ENCODE results near the gene GRIN2A.

Gene GRIN2A

DNA sequence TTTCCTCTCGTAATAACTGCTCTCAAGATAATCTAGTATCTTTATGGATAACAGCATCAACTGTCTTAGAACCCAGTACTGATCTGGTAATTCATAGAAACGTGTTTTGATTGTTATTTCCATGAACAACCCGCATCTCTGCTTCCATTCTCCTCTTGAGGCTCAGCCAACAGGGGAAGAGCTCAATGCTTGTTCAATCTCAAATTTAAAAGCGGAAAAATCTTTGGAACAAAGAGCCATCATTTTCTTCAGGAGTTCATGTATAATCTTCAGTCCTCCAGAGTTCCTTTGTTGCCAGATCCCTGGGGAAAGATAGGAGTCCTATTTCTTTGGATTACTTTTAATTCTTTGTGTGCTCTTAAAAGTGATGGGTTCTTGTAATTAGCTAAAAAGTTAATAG lies 319.9 kb downstream of the GRIN2A start:
- no peak for DNase-seq (ENCODE audit: low spot score)
- no peak for TF ChIP-seq CTCF (IDR thresholded peaks at IDR 0.05; ENCODE audit: extremely low read depth, missing control alignments)

GRCh38 chr16:9860876-9861275 lies 321.4 kb downstream of the GRIN2A start:
- DNase-seq (ENCODE audit: low spot score): no peak
- TF ChIP-seq CTCF (IDR thresholded peaks at IDR 0.05; ENCODE audit: extremely low read depth, missing control alignments): no peak

DNA sequence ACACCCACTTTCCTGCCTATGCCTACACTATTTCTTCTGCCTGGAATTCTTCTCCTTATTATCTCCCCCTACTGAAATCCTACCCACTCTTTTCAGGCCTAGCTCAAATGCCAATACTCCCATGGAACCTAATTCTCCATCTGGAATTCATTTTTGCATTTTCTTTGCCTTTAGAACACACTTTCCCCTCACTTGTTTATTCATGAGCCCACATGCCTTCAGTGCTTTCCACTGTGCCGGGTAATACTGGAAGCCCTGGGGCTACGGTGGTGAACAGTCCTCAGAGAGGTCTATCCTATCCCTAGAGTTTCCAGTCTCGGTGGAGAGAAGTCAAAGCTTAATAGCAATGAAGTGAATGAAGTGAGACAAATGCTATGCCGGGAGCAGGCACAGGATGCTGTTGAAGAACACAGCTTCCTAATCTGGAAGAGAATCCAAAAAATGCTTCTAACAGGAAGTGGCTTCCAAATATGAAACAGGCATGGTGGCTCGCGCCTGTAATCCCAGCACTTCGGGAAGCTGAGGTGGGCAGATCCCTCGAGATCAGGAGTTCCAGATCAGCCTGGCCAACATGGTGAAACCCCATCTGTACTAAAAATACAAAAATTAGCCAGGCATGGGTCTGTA lies 322.4 kb downstream of the GRIN2A start:
- TF ChIP-seq CTCF (IDR thresholded peaks at IDR 0.05; ENCODE audit: extremely low read depth, missing control alignments): no peak
- DNase-seq (ENCODE audit: low spot score): no peak

DNA sequence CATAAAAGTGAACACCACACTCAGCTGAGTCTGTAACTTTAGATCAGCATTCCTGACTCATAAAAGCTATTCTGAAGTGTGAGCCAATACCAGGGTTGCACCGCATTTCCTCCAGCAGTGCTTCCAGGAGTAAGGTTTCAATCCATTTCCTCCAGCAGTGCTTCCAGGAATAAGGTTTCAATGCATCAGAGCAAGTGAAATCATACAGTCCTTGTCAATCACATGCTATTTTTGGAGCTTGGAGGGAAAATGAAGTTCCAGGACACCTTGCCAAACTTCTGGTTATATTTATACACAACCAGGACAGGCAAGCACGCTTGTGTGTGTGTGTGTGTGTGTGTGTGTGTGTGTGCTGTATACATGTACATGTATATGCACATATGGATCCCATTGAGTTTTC lies 327.6 kb downstream of the GRIN2A start:
- DNase-seq (ENCODE audit: low spot score): no peak
- TF ChIP-seq CTCF (IDR thresholded peaks at IDR 0.05; ENCODE audit: extremely low read depth, missing control alignments): no peak

DNA sequence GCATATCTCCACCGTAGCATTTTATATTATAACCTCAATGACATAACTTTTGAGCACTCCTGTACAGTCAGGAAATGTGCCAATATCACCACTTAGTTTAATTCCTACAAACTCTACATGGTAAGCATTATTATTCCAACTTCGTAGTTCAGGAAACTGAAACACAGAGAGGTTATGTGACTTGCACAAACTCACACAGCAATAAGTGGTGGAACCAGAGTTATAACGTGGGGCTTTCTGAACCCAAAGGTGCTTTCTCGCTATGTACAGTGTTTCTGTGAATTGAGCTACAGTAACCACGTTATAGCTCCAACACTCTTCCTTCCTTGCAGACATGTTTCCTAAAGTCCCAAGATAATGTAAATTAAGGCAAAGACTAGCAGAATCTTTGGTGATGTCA lies 330.2 kb downstream of the GRIN2A start:
- no peak for TF ChIP-seq CTCF (IDR thresholded peaks at IDR 0.05; ENCODE audit: extremely low read depth, missing control alignments)
- no peak for DNase-seq (ENCODE audit: low spot score)

- TF ChIP-seq CTCF (IDR thresholded peaks at IDR 0.05; ENCODE audit: extremely low read depth, missing control alignments): no peak
- DNase-seq (ENCODE audit: low spot score): no peak
Measured at GRCh38 chr16:9850817-9851216, 331.4 kb downstream of the GRIN2A start.

DNA sequence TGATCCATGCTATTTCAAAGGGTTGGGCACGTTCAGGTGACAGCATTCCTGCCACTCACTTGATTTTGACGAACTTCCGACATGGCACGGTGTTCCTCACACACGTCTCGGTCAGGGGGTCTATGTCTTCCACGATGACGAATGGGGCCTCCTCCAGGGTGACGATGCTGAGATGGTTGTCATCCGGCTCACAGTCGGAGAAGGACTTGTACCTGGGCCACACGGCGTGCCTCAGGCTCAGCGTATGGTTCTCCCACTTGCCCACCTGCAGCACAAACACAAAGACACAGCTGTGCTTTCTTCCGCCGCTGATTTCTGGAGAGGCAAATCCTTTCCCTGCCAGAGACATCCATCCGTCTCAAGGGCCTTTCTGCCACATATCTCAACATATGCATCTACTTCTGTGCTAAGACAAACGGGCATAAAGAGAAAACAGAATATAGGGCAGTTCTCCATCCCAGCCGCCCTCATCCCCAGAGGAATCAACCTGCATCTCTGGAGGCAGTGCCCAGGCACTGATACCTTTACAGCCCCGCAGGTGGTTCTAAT lies 332.5 kb downstream of the GRIN2A start:
- DNase-seq (ENCODE audit: low spot score): no peak
- TF ChIP-seq CTCF (IDR thresholded peaks at IDR 0.05; ENCODE audit: extremely low read depth, missing control alignments): no peak

Data from GM20000 (cell line).